Mucosa of descending colon (tissue), 3 donors: ENCODE results near the gene DMRTB1. TPM values are rescaled to one million over a fixed set of nuclear protein-coding genes. Genes with fewer than 3 reads are reported as not detected.

ENCODE experiments used
- ATAC-seq: fragments of 200-7000 bp; cut with Tn5 transposase; one replicate; pipeline ENCODE4 v1.9.1; 2020; ENCODE audit warnings: mild to moderate bottlenecking, moderate library complexity
- DNase-seq, 3 donors: peaks; one replicate each; pipeline ENCODE4 v3.0.0-alpha.2; 2020
- H3K36me3 ChIP-seq: fragments of 200-600 bp; one replicate; pipeline ENCODE4 v1.8.0; 2021; ENCODE audit warnings: low read depth, mild to moderate bottlenecking
- H3K4me1 ChIP-seq: fragments of 200-600 bp; one replicate; pipeline ENCODE4 v1.8.0; 2021; ENCODE audit warnings: low read depth, mild to moderate bottlenecking
- H3K4me3 ChIP-seq: fragments of 200-600 bp; one replicate; pipeline ENCODE4 v1.8.0; 2021; ENCODE audit warnings: mild to moderate bottlenecking
- H3K9me3 ChIP-seq: fragments of 200-600 bp; one replicate; pipeline ENCODE4 v1.8.0; 2021; ENCODE audit warnings: mild to moderate bottlenecking
- intact Hi-C, 2 donors: fragments of 100-400 bp; cut with DNase I in 1 of 2; cut with micrococcal nuclease in 1 of 2; formaldehyde crosslinking; loops; one replicate each; pipeline versions ENCODE4 v1.11.0 to v1.11.1; 2022; cut with DNase I, micrococcal nuclease
- total RNA-seq, 3 donors: library from RNA; stranded (reverse); fragmentation: NEBNext Ultra II Directional in 2 of 3; extraction: Animal tissue kit (Norgen Biotek cat#: 25700) in 2 of 3; gene quantifications; one replicate each; pipeline versions ENCODE4 v1.2.1 to v1.2.4, GENCODE V29; 2021 to 2023
- TF ChIP-seq, protein P1 (sequence below): fragments of 200-600 bp; IDR thresholded peaks from one replicate; pipeline ENCODE4 v1.8.0; 2022; ENCODE audit warnings: antibody characterized with exemption, mild to moderate bottlenecking
- donor health status: DM: no; HTN: no; CAD: no; lungs with moderate emphysema.
- donor health status: DM: no; HTN: no; CAD: no.
- donor health status: DM: no; HTN: yes; CAD: no.

Gene DMRTB1
- total RNA-seq, 3 donors from 2014 or later = not detected

DNA sequence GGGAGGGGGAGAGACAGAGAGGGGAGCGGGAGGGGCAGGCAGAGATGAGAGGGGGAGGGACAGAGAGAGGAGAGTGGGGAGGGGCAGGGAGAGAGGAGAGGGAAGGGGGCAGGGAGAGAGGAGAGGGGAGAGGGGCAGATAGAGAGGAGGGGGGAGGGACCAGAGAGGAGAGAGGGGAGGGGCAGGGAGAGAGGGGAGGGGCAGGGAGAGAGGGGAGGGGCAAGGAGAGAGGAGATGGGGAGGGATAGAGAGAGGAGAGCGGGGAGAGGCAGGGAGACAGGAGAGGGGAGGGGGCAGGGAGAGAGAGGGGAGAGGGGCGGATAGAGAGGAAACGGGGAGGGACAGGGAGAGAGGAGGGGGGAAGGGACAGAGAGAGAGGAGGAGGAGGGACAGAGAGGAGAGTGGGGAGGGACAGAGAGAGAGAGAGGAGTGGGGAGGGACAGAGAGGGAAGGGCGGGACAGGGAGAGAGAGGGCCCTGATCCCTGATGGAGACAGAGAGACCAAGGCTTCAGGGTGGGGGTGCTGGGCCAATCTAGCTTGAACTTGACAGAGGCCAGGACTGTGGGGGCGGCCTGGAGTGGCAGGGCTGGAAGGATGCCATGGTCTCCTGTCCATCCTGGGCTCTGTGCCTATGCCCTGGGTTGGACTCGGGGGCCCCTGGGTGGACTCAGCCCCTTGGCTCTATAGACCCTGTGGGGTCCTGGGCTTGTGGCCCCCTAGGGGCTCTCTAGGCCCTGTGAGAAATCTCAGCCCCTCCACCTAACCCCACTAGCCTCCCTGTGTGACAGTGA is 43.6 kb downstream of the DMRTB1 start:
- no peak overlapping the region for H3K4me3 ChIP-seq
- H3K9me3 ChIP-seq = no peaks in the 10 kb centered on the region
- intact Hi-C loops = no loop called here
- no peak for DNase-seq
- H3K4me1 ChIP-seq = no peaks in the 10 kb centered on the region
- ATAC-seq = no peak
- TF ChIP-seq, protein P1, sequence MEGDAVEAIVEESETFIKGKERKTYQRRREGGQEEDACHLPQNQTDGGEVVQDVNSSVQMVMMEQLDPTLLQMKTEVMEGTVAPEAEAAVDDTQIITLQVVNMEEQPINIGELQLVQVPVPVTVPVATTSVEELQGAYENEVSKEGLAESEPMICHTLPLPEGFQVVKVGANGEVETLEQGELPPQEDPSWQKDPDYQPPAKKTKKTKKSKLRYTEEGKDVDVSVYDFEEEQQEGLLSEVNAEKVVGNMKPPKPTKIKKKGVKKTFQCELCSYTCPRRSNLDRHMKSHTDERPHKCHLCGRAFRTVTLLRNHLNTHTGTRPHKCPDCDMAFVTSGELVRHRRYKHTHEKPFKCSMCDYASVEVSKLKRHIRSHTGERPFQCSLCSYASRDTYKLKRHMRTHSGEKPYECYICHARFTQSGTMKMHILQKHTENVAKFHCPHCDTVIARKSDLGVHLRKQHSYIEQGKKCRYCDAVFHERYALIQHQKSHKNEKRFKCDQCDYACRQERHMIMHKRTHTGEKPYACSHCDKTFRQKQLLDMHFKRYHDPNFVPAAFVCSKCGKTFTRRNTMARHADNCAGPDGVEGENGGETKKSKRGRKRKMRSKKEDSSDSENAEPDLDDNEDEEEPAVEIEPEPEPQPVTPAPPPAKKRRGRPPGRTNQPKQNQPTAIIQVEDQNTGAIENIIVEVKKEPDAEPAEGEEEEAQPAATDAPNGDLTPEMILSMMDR = no peak
- no peaks in the 10 kb centered on the region for H3K36me3 ChIP-seq

- TF ChIP-seq, protein P1 = no peak
- DNase-seq (no peak), ATAC-seq (no peak)
- Histone ChIP-seq H3K9me3 (no peaks in the 10 kb centered on the region), H3K36me3 (no peaks in the 10 kb centered on the region), H3K4me1 (no peaks in the 10 kb centered on the region), H3K4me3 (no peak overlapping the region)
- intact Hi-C loops = no loop called here
Measured at GRCh38 chr1:53503433-53504217, 44.4 kb downstream of the DMRTB1 start.

DNA sequence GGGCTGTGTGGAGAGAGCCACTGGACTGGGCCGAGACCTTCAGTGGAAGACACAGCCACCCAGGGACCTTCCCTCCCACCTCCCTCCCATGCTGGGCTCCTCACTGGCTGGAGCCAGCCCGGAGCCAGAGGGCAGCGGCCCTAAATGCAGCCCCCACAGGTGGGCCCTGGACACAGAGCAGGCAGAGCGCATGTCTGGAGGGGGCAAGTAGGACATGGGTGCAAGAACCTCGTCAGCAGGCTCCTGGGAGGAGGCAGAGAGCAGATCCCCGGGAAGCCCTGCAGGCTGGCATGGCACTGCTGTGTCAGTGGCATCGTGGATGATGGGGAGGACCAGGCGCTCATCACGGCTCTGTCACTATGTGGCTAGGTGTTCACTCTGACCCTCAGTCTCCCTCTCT is 45.7 kb downstream of the DMRTB1 start:
- intact Hi-C loops = no loop called here
- Histone ChIP-seq H3K36me3 (no peaks in the 10 kb centered on the region), H3K9me3 (no peaks in the 10 kb centered on the region), H3K4me3 (no peak overlapping the region), H3K4me1 (no peaks in the 10 kb centered on the region)
- TF ChIP-seq, protein P1 = no peak
- ATAC-seq = no peak
- DNase-seq = peak in 1 of 3 donors; percentile 15

- intact Hi-C loops = no loop called here
- ATAC-seq (no peak), DNase-seq (no peak)
- H3K36me3 ChIP-seq = no peaks in the 10 kb centered on the region
- no peaks in the 10 kb centered on the region for H3K9me3 ChIP-seq
- H3K4me1 ChIP-seq = no peaks in the 10 kb centered on the region
- H3K4me3 ChIP-seq = no peak overlapping the region
- TF ChIP-seq, protein P1 = no peak
Measured at GRCh38 chr1:53505401-53505800, 46.2 kb downstream of the DMRTB1 start.

- no peaks in the 10 kb centered on the region for H3K36me3 ChIP-seq
- no peak overlapping the region for H3K4me3 ChIP-seq
- no peak for DNase-seq
- no peak for ATAC-seq
- TF ChIP-seq, protein P1 = no peak
- no peaks in the 10 kb centered on the region for H3K9me3 ChIP-seq
- intact Hi-C loops = no loop called here
- no peaks in the 10 kb centered on the region for H3K4me1 ChIP-seq
Measured at GRCh38 chr1:53505891-53506290, 46.7 kb downstream of the DMRTB1 start.
